ENCODE measurements around the gene TAS2R43. TPM values are rescaled to one million over a fixed set of nuclear protein-coding genes. Genes with fewer than 3 reads are reported as not detected.
"Not testable (repeated sequence)": the region's sequence is repeated elsewhere in the genome, so short reads cannot be mapped to it uniquely, and the experiment has no call there.

Gene TAS2R43
- total RNA-seq, 1 donor from 2014 or later = 1.5 TPM

GRCh38 chr12:11130999-11131398 lies 38.9 kb upstream of the TAS2R43 start:
- DNase-seq = no peak
- Mint-ChIP-seq H3K4me1 (ENCODE audit: low read depth, unreplicated experiment) (peaks cover 7% of the 10 kb centered on the region), H3K27ac (ENCODE audit: unreplicated experiment) (no peak overlapping the region), H3K36me3 (ENCODE audit: unreplicated experiment) (no peaks in the 10 kb centered on the region), H3K4me3 (ENCODE audit: unreplicated experiment) (no peak overlapping the region), H3K9me3 (ENCODE audit: unreplicated experiment) (no peaks in the 10 kb centered on the region), H3K27me3 (ENCODE audit: unreplicated experiment) (no peaks in the 10 kb centered on the region)
- TF ChIP-seq, protein P1, sequence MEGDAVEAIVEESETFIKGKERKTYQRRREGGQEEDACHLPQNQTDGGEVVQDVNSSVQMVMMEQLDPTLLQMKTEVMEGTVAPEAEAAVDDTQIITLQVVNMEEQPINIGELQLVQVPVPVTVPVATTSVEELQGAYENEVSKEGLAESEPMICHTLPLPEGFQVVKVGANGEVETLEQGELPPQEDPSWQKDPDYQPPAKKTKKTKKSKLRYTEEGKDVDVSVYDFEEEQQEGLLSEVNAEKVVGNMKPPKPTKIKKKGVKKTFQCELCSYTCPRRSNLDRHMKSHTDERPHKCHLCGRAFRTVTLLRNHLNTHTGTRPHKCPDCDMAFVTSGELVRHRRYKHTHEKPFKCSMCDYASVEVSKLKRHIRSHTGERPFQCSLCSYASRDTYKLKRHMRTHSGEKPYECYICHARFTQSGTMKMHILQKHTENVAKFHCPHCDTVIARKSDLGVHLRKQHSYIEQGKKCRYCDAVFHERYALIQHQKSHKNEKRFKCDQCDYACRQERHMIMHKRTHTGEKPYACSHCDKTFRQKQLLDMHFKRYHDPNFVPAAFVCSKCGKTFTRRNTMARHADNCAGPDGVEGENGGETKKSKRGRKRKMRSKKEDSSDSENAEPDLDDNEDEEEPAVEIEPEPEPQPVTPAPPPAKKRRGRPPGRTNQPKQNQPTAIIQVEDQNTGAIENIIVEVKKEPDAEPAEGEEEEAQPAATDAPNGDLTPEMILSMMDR (IDR thresholded peaks at IDR 0.05; ENCODE audit: partially characterized antibody, unreplicated experiment) = no peak

GRCh38 chr12:11130382-11130781 lies 38.3 kb upstream of the TAS2R43 start:
- no peaks in the 10 kb centered on the region for H3K36me3 Mint-ChIP-seq (ENCODE audit: unreplicated experiment)

DNA sequence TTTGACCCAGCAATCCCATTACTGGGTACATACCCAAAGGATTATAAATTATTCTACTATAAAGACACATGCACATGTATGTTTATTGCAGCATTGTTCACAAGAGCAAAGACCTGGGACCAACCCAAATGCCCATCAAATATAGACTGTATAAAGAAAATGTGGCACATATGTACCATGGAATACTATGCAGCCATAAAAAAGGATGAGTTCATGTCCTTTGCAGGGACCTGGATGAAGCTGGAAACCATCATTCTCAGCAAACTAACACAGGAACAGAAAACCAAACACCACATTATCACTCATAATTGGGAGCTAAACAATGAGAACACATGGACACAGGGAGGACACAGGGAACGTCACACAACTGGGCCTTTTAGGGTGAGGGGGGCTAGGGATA lies 22.0 kb upstream of the TAS2R43 start:
- not testable (repeated sequence) for H3K27ac Mint-ChIP-seq (ENCODE audit: unreplicated experiment); DNase-seq; H3K4me3 Mint-ChIP-seq (ENCODE audit: unreplicated experiment); H3K4me1 Mint-ChIP-seq (ENCODE audit: low read depth, unreplicated experiment); H3K9me3 Mint-ChIP-seq (ENCODE audit: unreplicated experiment); H3K27me3 Mint-ChIP-seq (ENCODE audit: unreplicated experiment)
- peaks cover 29% of the 10 kb centered on the region for H3K36me3 Mint-ChIP-seq (ENCODE audit: unreplicated experiment)

More at GRCh38 chr12:11130382-11130781, 38.3 kb upstream of the TAS2R43 start:
- Mint-ChIP-seq H3K4me1 (ENCODE audit: low read depth, unreplicated experiment) (peaks cover 7% of the 10 kb centered on the region), H3K4me3 (ENCODE audit: unreplicated experiment) (no peak overlapping the region), H3K27ac (ENCODE audit: unreplicated experiment) (no peak overlapping the region), H3K9me3 (ENCODE audit: unreplicated experiment) (no peaks in the 10 kb centered on the region), H3K27me3 (ENCODE audit: unreplicated experiment) (no peaks in the 10 kb centered on the region)
- TF ChIP-seq, protein P1 (IDR thresholded peaks at IDR 0.05; ENCODE audit: partially characterized antibody, unreplicated experiment) = no peak
- no peak for DNase-seq

DNA sequence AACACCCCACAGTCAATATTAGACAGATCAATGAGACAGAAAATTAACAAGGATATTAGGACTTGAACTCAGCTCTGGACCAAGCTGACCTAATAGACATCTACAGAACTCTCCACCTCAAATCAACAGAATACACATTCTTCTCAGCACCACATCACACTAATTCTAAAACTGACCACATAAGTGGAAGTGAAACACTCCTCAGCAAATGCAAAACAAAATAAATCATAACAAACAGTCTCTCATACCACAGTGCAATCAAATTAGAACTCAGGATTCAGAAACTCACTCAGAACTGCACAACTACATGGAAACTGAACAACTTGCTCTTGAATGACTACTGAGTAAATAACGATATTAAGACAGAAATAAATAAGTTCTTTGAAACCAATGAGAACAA lies 19.1 kb upstream of the TAS2R43 start:
- peaks cover 25% of the 10 kb centered on the region for H3K36me3 Mint-ChIP-seq (ENCODE audit: unreplicated experiment)
- H3K27me3 Mint-ChIP-seq (ENCODE audit: unreplicated experiment); H3K4me1 Mint-ChIP-seq (ENCODE audit: low read depth, unreplicated experiment); H3K9me3 Mint-ChIP-seq (ENCODE audit: unreplicated experiment); H3K4me3 Mint-ChIP-seq (ENCODE audit: unreplicated experiment); DNase-seq; H3K27ac Mint-ChIP-seq (ENCODE audit: unreplicated experiment): not testable (repeated sequence)

GRCh38 chr12:11108862-11109261 lies 16.7 kb upstream of the TAS2R43 start:
- Mint-ChIP-seq H3K4me1 (ENCODE audit: low read depth, unreplicated experiment) (no peaks in the 10 kb centered on the region), H3K36me3 (ENCODE audit: unreplicated experiment) (peaks cover 26% of the 10 kb centered on the region), H3K27ac (ENCODE audit: unreplicated experiment) (no peak overlapping the region), H3K9me3 (ENCODE audit: unreplicated experiment) (peaks cover 9% of the 10 kb centered on the region), H3K27me3 (ENCODE audit: unreplicated experiment) (peaks cover 7% of the 10 kb centered on the region), H3K4me3 (ENCODE audit: unreplicated experiment) (no peak overlapping the region)
- TF ChIP-seq, protein P1 (IDR thresholded peaks at IDR 0.05; ENCODE audit: partially characterized antibody, unreplicated experiment) = no peak
- no peak for DNase-seq

DNA sequence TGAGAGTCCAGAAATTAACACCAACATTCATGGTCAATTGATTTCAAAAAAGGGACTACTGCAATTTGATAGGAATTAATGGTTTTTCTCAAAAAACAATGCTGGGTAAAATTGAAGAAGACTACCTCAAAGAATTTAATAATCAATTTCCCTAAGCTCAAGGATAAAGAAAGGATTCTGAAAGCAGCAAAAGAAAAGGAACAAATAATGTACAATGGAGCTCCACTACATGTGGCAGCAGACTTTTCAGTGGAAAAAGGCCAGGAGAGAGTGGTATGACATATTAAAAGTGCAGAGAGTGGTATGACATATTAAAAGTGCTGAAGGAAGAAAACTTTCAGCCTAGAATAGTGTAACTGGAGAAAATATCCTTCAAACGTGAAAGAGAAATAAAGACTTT lies 15.6 kb upstream of the TAS2R43 start:
- H3K36me3 Mint-ChIP-seq (ENCODE audit: unreplicated experiment) = peaks cover 23% of the 10 kb centered on the region
- peaks cover 4% of the 10 kb centered on the region for H3K27me3 Mint-ChIP-seq (ENCODE audit: unreplicated experiment)
- H3K27ac Mint-ChIP-seq (ENCODE audit: unreplicated experiment) = no peak overlapping the region
- H3K4me1 Mint-ChIP-seq (ENCODE audit: low read depth, unreplicated experiment) = no peaks in the 10 kb centered on the region
- TF ChIP-seq, protein P1 (IDR thresholded peaks at IDR 0.05; ENCODE audit: partially characterized antibody, unreplicated experiment) = no peak
- peaks cover 9% of the 10 kb centered on the region for H3K9me3 Mint-ChIP-seq (ENCODE audit: unreplicated experiment)
- H3K4me3 Mint-ChIP-seq (ENCODE audit: unreplicated experiment) = no peak overlapping the region
- no peak for DNase-seq
